Pancreas (tissue), 10 donors: ENCODE data around the gene PIR. TPM values are rescaled to one million over a fixed set of nuclear protein-coding genes. Genes with fewer than 3 reads are reported as not detected.

ENCODE experiments used
- ATAC-seq, 4 donors: fragments of 200-7000 bp; cut with Tn5 transposase; one replicate each; pipeline versions ENCODE4 v1.8.0 to v1.9.1; 2020; ENCODE audit warnings: mild to moderate bottlenecking in 4 of 4, moderate library complexity in 4 of 4
- DNase-seq, 6 donors: peaks; one replicate each; pipeline ENCODE4 v3.0.0-alpha.2; 2020
- FAIRE-seq: peaks from 2 replicates; lab custom pipeline; 2012; peaks lifted over from hg19 to GRCh38; lab: Jason Lieb, UNC
- H3K27ac ChIP-seq, 4 donors: fragments of 200-600 bp; sonication (generic); 1 replicate in 3 of 4; 2 replicates in 1 of 4; pipeline versions ENCODE4 v1.5.0 to v1.8.0; 2020
- H3K27me3 ChIP-seq, 4 donors: fragments of 200-600 bp; one replicate each; pipeline ENCODE4 v1.8.0; 2021
- H3K36me3 ChIP-seq, 3 donors: fragments of 200-600 bp; sonication (generic) in 1 of 3; one replicate each; pipeline versions ENCODE4 v1.5.0 to v1.8.0; 2020 to 2021
- H3K4me1 ChIP-seq, 3 donors: fragments of 200-600 bp; one replicate each; pipeline ENCODE4 v1.8.0; 2021
- H3K4me3 ChIP-seq, 4 donors: fragments of 200-600 bp; sonication (generic) in 2 of 4; one replicate each; pipeline versions ENCODE4 v1.5.0 to v1.8.0; 2020 to 2021
- H3K9me3 ChIP-seq, 4 donors: fragments of 200-600 bp; one replicate each; pipeline ENCODE4 v1.8.0; 2021
- CTCF ChIP-seq, 4 donors: fragments of 200-600 bp; sonication (generic) in 3 of 4; IDR thresholded peaks; one replicate each; pipeline versions ENCODE4 v1.5.0 to v1.8.0; 2021; ENCODE audit warnings: antibody characterized with exemption in 4 of 4
- WGBS, 2 donors: extraction: QIAGEN DNeasy Blood & Tissue Kit; methylation state at CpG; one replicate each; pipeline ENCODE4 v1.1.7; 2013; 5-methylcytosine and 5-hydroxymethylcytosine counted together
- intact Hi-C, 3 donors: fragments of 100-400 bp; cut with DNase I; formaldehyde crosslinking; loops; one replicate each; pipeline versions ENCODE4 v1.11.1 to v1.14.2; 2022
- polyA plus RNA-seq, 2 donors: library from polyadenylated mRNA; stranded (reverse); fragments of 200-250 nt; gene quantifications; one replicate each; pipeline ENCODE4 v1.2.3, GENCODE V29; 2013
- total RNA-seq, 6 donors: library from RNA; stranded (reverse); fragmentation: NEBNext Ultra II Directional in 4 of 6; extraction: Animal tissue kit (Norgen Biotek cat#: 25700) in 4 of 6; gene quantifications; one replicate each; pipeline versions ENCODE4 v1.2.1 to v1.2.4, GENCODE V29; 2021 to 2023
- donor health status: healthy with polysubstance abuse.
- donor health status: DM: no; HTN: no; CAD: no; lungs with moderate emphysema.
- donor health status: DM: no; HTN: no; CAD: no.
- donor health status: control.
- donor health status: control.
- donor health status: Bipolar disorder and iron deficiency.
- donor health status: DM: yes; HTN: yes; CAD: no.
- donor health status: DM: no; HTN: no; CAD: no.
- donor health status: DM: no; HTN: no; CAD: no.
- donor health status: DM: yes; HTN: yes; CAD: no.

PIR gene
- total and polyA plus RNA-seq, 8 donors: 1.1 to 7.0 (median 1.9) TPM

GRCh38 chrX:15497865-15498264 is 4.7 kb upstream of the PIR start:
- no peaks in the 10 kb centered on the region for H3K36me3 ChIP-seq
- intact Hi-C loops: no loop called here
- WGBS, 2 donors: 4 to 5% methylated on average over 4 of the region's 4 CpGs
- no peak overlapping the region for H3K4me3 ChIP-seq
- DNase-seq: peak in 5 of 6 donors; percentile 9 to 63 (median 20)
- H3K27me3 ChIP-seq: peaks cover 0 to 7% (median 3%) of the 10 kb centered on the region in 4 donors
- ATAC-seq: peak in 3 of 4 donors; percentile 35 to 38 (median 36)
- no peak overlapping the region for H3K27ac ChIP-seq
- peak; percentile 39 to 59 (median 54) for TF ChIP-seq CTCF (IDR thresholded peaks at IDR 0.05)
- H3K9me3 ChIP-seq: no peaks in the 10 kb centered on the region
- no peak for FAIRE-seq
- H3K4me1 ChIP-seq: no peaks in the 10 kb centered on the region

GRCh38 chrX:15496824-15497223 is 3.7 kb upstream of the PIR start:
- WGBS, 2 donors: 31 to 44% methylated on average over 4 of the region's 4 CpGs
- no peaks in the 10 kb centered on the region for H3K36me3 ChIP-seq
- no peak overlapping the region for H3K4me3 ChIP-seq
- H3K4me1 ChIP-seq: peaks cover 0 to 4% (median 0%) of the 10 kb centered on the region in 3 donors
- no peak for TF ChIP-seq CTCF (IDR thresholded peaks at IDR 0.05)
- intact Hi-C loops: no loop called here
- no peak for DNase-seq
- no peak for ATAC-seq
- no peaks in the 10 kb centered on the region for H3K9me3 ChIP-seq
- no peak for FAIRE-seq
- no peak overlapping the region for H3K27ac ChIP-seq
- H3K27me3 ChIP-seq: peaks cover 0 to 7% (median 0%) of the 10 kb centered on the region in 4 donors

GRCh38 chrX:15495801-15496200 is 2.7 kb upstream of the PIR start:
- intact Hi-C loops: no loop called here
- no peak overlapping the region for H3K4me3 ChIP-seq
- H3K27ac ChIP-seq: no peak overlapping the region
- TF ChIP-seq CTCF (IDR thresholded peaks at IDR 0.05): no peak
- H3K36me3 ChIP-seq: no peaks in the 10 kb centered on the region
- WGBS, 2 donors: 64 to 71% methylated on average over 4 of the region's 4 CpGs
- no peak for ATAC-seq
- H3K27me3 ChIP-seq: peaks cover 0 to 7% (median 0%) of the 10 kb centered on the region in 4 donors
- no peaks in the 10 kb centered on the region for H3K9me3 ChIP-seq
- DNase-seq: no peak
- peaks cover 0 to 4% (median 0%) of the 10 kb centered on the region in 3 donors for H3K4me1 ChIP-seq
- FAIRE-seq: no peak

- peaks cover 0 to 4% (median 0%) of the 10 kb centered on the region in 3 donors for H3K4me1 ChIP-seq
- no peak for TF ChIP-seq CTCF (IDR thresholded peaks at IDR 0.05)
- ATAC-seq (no peak), FAIRE-seq (no peak), DNase-seq (no peak)
- H3K27me3 ChIP-seq: peaks cover 0 to 15% (median 0%) of the 10 kb centered on the region in 4 donors
- H3K27ac ChIP-seq: no peak overlapping the region
- H3K4me3 ChIP-seq: peak overlapping the region in 2 of 4 donors; percentile 31 to 34
- H3K36me3 ChIP-seq: no peaks in the 10 kb centered on the region
- intact Hi-C loops: no loop called here
- H3K9me3 ChIP-seq: no peaks in the 10 kb centered on the region
- WGBS, 2 donors: 42 to 60% methylated on average over 5 of the region's 5 CpGs
These were observed 664 bp downstream of the PIR start for GRCh38 chrX:15492469-15492868.

- Histone ChIP-seq H3K27me3 (no peaks in the 10 kb centered on the region), H3K27ac (no peak overlapping the region), H3K9me3 (no peaks in the 10 kb centered on the region), H3K4me3 (no peak overlapping the region), H3K36me3 (no peaks in the 10 kb centered on the region), H3K4me1 (no peaks in the 10 kb centered on the region)
- no peak for ATAC-seq
- DNase-seq: no peak
- intact Hi-C loops: no loop called here
- FAIRE-seq: no peak
- no peak for TF ChIP-seq CTCF (IDR thresholded peaks at IDR 0.05)
- 89 to 97% methylated on average over 2 of the region's 2 CpGs for WGBS, 2 donors
These were observed 9.2 kb downstream of the PIR start for GRCh38 chrX:15483891-15484290.
